ENCODE results near the gene UBXN4.
"Not testable (repeated sequence)": the region's sequence is repeated elsewhere in the genome, so short reads cannot be mapped to it uniquely, and the experiment has no call there.

The UBXN4 gene

DNA sequence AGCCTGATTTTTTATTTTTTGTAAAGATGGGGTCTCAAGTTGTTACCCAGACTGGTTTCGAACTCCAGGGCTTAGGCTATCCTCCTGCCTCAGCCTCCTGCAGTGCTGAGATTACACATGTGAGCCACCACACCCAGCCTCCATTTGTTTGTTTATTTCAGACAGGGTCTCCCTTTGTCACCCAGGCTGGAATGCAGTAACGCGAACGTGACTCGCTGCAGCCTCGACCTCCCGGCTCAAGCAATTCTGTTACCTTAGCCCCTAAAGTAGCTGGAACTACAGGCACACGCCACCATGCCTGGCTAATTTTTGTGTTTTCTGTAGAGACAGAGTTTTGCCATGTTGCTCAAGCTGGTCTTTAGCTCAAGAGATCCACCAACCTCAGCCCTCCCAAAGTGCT lies 27.2 kb downstream of the UBXN4 start:
- no peak for DNase-seq

DNA sequence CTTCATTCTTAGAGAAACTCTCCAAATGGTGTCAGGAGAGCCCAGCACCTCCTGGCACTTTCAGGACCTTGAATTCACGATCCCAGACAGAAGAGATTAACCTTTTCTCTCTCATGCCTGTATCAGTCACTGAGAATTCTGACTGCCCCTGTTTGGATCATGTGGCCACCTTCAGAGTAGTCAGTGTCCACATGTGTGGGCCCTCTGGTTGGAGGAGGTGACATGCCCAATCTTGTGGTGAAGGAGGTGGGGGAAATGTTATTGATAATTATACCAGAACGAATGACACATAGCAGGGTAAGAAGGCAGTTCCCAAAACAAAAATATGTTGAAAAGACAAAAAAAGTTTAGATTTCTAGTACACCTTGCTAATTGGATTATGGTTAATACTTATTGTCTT lies 31.7 kb downstream of the UBXN4 start:
- DNase-seq, result no peak

DNA sequence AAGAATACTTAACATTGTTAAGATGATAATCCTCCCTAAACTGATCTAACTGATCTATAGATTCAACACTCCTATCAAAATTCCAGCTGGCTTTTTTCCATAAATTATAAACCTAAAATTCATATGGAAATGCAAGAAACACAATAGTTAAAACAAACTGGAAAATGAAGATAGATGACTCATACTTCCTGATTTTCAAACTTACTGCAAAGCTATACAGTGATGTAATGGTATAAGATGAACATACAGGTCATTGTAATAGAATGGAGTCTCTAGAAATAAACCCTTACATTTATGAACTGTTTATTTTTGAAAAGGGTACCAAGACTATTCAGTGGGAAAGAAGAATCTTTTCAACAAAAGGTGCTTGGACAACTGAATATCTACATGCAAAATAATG lies 32.3 kb downstream of the UBXN4 start:
- DNase-seq, result peak; percentile 29

DNA sequence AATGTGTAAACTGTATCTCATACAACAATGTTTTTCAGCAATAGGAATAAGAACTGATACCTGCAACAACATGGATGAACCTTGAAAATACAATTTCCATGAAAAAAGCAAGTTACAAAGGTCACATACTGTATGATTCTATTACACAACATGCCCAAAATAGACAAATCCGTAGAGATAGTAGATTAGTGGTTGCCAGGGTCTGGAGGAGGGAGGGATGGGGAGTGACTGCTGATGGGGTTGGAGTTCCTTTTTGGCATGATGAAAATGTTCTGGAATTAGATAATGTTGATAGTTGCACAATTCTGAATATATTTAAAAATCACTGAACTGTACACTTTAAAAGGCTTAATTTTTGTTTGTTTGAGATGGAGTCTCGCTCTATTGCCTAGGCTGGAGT lies 33.8 kb downstream of the UBXN4 start:
- DNase-seq, result no peak

DNA sequence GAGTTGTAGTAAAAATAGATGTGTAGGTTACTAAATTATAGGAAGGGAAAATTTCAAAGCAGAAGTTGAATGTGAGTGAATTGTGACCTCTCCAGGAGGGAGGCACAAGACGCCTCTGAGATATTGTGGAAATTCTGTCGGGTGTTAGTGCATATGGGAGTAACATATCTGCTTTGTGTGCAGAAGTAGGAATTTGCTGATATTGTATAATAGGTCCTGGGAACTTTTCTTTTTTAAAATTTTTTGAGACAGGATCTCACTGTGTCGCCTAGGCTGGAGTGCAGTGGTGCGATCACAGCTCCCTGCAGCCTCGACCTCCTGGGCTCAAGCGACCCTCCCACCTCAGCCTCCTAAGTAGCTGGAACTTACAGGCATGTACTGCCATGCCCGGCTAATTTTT lies 34.7 kb downstream of the UBXN4 start:
- no peak for DNase-seq

DNA sequence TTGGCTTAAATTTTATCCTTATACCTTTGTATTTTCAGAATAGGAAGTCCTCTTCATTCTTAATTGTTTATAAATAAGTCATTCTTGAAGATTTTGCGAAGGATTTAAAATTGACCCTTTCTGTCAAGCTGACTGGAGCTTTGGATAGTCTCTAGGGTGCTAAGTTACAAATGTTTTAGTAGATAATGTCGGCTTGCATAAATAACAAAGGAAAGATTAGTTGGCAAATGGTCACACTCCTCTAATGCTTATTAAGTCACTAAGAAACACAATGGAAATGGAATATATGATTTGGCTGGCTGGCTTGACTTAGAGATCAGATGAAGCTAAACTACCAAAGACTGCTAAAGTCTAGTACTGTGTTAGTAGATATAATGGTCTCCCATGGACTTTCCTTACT lies 40.6 kb downstream of the UBXN4 start:
- DNase-seq, result no peak

DNA sequence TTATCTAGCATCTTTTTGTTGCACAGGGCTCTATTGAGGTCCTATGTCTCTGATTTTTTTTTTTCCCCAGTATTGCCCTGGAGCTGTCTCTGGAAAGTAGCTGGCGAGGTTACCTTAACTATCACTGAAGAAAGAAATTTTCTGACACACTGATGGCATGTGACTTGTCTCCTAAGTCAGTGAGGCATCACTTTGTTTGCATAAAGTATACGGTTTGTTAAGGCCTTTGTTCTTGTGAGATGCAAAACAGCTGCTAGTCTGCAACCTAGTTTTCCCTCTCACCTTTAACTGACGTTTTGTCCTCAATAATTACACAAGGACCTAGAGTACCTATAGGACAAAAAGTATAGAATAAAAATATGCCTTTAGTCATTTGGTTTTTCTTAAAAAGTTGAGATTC lies 41.8 kb downstream of the UBXN4 start:
- no peak for DNase-seq

DNA sequence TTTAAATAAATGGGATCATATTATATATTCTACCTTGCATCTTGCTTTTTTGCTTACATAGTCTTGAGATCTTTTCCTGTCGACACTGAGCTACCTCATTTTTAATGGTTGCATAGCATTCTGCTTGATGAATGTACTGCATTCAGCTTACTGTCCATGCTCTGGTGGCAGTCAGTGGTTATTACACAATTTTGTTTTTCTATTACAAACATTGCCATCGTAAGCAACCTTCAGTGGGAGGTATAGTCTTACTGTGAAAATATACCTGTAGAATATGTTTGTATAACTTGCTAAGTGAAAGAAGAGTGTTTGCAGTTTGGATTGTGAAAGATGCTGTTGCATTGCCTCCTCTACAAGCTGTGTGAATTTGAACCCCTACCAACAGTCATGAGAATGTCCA lies 43.4 kb downstream of the UBXN4 start:
- DNase-seq, result no peak

DNA sequence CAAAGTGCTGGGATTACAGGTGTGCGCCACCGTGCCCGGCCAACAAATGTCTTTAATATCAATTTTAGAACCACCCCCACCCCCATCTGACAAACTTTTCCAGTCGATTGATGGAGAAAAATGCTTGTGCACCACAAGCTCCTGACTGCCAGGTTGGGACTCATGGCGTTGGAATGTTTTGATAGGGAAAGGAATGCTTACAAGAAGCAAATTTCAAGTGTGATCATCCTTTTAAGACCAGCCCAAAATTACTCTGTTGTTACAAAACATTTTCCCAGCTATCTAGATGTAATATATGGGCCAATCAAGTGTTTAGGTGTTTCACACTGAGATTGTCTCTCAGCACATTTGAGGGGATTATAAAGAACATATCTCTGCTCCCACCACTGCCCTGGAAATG lies 45.2 kb downstream of the UBXN4 start:
- DNase-seq, result peak; percentile 91

DNA sequence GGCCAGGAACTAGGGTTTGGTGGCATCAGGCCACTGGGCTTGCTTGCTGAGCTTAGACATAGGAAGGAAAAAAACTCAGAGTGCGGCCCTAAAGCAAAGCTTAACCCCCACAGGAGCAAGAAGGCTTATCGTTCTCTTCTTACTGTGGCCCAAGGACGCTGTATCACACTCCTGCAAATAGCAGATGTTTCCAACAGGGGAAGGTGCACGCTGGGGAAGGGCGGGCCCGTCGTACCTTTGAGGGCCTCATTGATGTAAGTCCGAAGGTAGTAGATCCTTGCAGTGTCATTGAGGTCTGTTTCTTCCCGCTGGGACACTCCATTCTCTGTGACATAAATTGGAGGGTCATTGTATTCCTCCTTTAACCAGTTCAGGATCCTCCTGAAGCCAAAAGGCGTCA lies 48.8 kb downstream of the UBXN4 start:
- no peak for DNase-seq

DNA sequence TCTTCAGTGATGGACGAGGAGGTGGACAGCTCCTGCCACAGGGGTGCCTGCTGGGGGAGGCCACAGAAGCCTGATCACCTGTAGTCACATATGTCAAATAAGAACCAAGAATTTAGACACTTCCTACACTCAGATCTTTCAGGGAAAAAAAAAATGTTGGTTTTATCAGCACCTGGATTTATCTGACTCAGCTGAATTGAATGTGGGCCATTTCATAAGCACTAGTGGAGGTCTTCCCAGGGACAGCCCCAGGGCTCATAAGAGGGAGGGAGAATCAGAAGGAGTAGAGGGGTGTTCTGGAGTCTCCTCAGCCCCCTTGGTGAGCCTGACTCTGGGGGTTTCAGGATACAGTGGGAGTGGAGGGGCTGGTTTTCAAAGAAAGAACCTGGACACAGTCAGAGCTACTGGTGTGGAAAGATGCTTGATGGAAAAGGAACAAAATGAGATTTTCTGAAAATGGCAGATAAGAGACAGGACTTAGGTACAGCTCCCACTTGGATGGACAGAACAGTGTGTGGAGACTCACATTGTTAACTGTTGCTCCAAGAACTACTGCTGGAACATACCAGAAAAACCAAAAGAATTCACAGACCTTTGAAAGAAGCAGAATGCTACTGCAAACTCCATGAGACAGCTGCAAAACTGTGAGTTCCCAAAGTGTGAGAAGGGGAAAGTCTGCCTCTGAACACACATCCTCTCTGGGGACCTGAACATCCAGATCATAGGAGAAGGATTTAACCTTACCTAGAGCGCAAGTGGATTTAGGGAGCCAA lies 49.9 kb downstream of the UBXN4 start:
- DNase-seq, result peak; percentile 50

DNA sequence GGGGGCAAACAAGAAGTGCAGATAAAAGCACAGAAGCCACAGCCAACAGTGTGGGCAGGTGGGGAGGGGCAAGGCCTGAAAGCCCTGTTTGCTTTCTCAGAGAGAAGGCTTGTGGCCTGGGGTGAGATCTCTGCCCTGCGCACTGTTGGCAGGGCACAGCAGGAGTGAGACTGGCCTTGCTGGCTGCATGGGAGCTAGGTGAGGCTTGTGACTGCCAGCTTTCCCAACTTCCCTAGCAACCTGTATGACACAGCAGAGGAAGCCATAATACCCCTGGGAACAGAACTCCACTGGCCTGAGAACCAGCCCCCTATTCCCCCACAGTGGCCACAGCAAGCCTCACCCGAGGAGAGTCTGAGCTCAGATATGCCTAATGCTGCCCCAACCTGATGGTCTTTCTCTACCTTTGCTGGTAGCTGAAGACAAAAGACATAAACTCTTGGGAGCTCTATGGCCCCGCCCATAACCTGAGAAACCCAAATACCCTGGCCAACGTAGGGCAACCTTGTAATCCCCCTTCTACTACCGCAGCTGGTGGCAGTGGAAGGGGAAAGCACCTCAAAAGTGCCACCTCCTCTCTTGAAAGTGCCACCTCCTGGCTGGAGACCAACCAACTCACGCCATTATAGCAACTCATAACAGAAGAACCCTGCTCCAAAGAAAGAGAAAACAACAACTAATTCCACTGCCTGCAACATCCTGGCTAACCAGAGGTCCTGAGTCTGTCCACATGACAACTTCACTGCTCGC lies 50.9 kb downstream of the UBXN4 start:
- DNase-seq, result no peak

DNA sequence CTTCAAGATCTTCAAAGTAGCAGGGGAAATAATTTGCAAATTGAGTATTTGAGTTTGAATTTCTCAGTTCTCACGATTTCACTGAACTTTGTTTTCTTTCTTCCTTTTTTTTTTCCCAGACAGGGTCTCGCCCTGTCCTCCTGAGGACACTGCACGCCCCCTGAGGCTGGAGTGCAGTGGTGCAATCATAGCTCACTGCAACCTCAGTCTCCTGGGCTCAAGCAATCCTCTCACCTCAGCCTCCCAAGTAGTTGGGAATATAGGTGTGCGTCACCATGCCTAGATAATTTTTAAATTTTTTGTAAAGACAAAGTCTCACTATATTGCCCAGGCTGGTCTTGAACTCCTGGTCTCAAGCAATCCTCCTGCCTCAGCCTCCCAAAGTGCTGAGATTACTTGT lies 54.0 kb downstream of the UBXN4 start:
- not testable (repeated sequence) for DNase-seq

DNA sequence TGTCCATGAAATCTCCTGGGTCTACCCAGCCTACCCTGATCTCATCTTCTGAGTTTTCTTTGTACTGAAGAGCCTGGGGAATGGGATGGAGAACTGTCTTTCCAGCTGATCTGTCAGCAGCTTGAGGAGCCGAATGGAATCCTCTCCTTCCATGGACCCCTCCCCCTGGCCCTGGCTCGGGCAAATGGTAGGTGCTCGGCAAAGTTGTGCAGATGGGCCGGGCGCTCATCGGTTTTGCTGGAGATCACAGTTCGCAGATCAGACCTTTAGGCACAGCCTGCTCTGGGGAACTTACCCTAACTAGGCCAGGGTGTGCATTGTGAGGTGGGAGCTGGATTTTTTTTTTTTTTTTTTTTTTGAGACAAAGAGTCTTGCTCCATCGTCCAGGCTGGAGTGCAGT lies 55.0 kb downstream of the UBXN4 start:
- DNase-seq, result no peak

DNA sequence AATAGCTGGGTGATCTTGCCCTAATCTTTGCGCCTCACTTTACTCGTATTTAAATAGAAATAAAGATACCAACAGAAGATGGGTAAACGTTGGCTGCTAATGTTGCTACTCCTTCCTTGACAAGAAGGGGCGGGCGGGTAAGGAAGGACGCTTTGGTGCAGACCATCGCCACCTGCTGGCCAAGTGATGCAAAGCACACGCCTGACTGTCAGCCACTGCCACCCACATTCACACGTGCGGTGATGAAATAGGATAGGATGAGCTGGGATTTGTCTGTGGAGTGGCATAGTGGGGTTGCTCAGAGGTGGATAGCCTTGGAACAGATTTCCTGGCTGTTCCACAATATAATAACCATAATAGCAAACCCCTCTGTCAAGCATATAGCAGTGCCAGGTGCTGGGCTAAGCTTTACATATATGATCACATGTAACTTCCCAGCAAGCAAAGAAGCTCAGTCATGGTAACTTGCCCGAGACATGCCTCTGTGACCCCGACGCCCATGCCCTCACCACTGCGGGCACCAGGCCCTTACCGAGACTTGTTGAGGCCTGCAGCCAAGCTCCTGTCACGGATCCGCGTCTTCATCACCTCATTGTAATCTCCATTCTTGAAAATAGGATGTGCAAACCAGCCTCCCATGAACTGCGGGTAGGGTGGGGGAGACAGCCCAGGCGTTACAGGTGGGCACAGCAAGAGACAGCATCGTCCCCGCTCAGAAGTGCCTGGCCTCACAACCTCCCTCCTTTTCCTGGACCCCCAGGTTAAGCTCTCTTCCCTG lies 56.0 kb downstream of the UBXN4 start:
- peak; percentile 78 for DNase-seq

DNA sequence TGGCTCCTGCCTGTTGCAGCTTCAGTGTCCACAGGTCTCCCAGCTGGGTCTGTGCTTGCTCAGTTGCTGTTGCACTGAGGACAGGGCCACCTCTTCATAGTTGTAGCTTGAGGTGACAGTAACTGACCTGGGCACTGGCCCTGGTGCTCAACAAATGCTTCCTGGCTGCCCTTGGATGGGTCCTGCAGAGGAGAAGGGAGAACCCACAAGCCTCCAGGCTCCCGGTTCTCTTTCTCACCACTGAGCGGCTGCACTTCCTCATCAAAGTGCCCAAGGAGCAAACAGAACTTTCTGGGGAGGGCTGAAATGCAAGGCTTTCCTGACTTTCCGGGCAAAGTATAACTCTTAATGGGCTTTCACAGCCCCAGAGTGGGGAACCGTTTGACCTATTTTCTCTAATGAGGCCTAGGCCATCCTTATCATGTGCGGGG lies 56.6 kb downstream of the UBXN4 start:
- no peak for DNase-seq

DNA sequence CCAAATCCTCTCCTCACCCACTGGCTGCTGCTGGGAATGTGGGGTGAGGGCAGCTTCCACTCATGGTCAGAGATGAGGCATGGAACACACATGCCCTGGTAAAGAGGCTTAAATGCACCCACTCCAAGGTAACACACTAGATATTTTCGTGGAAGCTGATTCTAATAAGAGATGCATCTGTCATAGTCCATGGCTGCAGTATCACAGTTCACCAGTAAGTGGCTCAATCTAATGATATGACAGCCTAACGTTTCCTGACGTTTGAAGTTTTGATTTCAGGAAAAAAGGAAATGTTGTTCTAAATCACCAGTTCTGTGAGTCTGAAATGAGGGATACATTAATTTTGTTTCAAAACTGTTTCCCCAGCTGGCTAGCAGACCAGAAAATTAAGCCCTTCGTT lies 57.1 kb downstream of the UBXN4 start:
- DNase-seq, result no peak

DNA sequence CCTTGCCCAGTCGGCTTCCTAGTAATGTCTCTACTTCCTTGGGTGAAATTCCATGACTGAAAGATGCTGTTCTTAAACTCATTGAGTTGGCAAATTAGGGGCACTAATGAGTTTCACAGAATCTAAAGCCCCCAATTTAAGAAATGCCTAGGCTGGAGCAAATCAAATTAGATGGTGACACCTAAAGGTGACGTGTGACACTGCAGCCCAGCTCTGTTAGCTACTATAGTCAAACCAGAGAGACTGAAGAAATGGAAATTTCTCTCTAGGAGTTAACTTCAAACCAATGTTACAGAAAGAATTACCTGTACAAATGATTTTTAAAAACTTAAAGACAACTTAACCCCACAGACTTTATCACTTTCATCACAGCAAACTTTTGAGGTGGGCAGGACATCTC lies 58.1 kb downstream of the UBXN4 start:
- no peak for DNase-seq

DNA sequence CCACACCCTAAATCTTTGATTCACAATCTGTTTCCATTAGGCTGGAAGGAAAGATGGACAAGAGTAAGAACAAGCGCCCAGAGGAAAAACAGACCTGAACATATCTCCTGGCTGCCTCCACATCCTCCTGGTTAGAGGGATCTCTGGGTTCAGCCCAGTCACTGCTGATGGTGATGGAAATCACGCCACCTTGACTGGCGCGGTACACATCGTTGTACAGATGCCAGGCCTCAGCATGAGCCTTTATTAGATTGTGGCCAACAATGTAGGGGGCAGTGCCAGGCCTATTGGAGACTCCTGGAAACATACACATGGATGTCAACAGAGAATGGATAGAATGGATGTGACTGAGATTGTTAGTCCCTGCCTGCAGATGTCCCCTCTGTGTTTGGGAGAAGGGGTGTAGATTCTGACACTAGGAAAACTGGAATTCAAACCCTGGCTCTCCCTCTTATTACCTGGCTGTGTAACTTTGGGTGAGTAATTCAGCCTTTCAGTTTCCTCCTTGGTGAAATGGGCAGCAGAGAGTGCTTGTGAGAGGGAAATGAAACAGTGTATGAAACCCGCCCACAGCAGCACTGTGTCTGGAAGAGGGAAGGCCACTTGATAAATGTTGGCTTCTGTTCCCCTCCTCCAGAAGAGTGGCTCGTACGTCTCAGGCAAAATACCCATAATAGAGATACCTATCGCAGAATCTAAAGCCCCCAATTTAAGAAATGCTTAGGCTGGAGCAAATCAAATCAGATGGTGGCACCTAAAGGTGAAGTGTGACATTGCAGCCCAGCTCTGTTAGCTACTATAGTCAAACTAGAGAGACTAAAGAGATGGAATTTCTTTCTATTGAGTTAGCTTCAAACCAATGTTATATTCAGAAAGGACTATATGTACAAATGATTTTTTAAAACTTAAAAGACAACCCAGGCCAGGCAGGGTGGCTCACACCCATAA lies 59.1 kb downstream of the UBXN4 start:
- no peak for DNase-seq

DNA sequence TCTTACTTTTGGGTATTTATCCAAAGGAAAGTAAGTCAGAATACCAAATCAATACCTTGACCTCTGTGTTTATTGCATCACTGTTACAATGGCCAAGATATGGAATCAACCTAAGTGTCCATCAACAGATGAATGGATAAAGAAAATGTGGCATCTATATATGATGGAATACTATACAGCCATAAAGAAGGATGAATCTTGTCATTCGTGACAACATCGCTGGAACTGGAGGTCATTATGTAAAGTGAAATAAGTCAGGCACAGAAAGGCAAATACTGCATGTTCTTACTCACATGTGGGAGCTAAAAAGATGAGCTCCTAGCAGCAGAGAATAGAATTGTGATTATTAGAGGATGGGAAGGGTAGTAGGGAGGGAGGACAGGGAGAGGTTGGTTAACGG lies 60.7 kb downstream of the UBXN4 start:
- DNase-seq, result no peak

DNA sequence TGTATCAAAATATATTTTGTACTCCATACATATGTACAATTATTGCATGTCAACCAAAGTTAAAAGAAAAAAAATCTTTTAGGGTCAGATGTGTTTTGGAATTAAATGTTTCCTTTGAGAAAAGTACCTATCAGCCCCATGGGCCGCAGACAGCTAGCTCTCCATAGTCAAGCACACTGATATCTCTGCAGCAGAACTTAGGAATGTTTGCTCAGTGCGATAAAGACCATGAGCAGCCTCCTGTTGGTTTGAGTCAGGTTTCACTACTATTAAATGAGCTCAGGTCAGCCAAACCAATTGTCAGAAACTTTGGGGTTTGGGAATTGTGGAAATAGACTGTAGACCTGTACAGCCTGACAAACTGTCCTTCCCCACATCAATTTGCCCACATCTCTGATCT lies 61.6 kb downstream of the UBXN4 start:
- no peak for DNase-seq

DNA sequence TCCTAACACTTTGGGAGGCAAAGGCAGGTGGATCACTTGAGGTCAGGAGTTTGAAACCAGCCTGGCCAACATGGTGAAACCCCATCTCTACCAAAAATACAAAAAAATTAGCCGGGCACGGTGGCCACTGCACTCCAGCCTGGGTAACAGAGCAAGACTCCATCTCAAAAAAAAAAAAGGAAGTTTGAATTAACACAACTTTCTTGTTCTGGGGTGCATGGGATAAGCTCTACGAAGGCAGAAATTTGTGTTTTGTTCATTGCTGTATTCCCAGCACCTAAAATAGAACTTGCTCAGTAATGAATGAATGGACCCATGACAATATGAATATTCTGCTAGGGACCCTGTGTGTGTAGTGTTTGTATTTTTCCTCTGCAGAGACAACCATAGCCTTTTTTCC lies 66.2 kb downstream of the UBXN4 start:
- not testable (repeated sequence) for DNase-seq
